Daoy (cell line): Measurements from ENCODE around the gene SGCD. TPM values are rescaled to one million over a fixed set of nuclear protein-coding genes. Genes with fewer than 3 reads are reported as not detected.
A peak's percentile ranks its signal among the peaks of the same experiment; 100 is the strongest.

Source experiments
- DNase-seq: peaks from one replicate; pipeline ENCODE4 v3.0.0-alpha.2; 2015; ENCODE audit warnings: low read depth
- total RNA-seq: library from RNA; depleted of rRNA; stranded (reverse); fragments of >200 nt; shearing (Covaris generic); gene quantifications from 2 replicates; pipeline ENCODE4 v1.2.3, GENCODE V29; 2014

Gene SGCD
- total RNA-seq, 1 experiment from 2014 or later = 1.4 TPM

GRCh38 chr5:156400231-156400986 lies 73.4 kb downstream of the SGCD start:
- no peak for DNase-seq

GRCh38 chr5:156401804-156402203 lies 74.8 kb downstream of the SGCD start:
- DNase-seq = no peak

GRCh38 chr5:156402387-156402921 lies 75.5 kb downstream of the SGCD start:
- DNase-seq = peak; percentile 94

GRCh38 chr5:156405988-156406387 lies 79.0 kb downstream of the SGCD start:
- DNase-seq = no peak

GRCh38 chr5:156407251-156407650 lies 80.3 kb downstream of the SGCD start:
- DNase-seq = no peak

GRCh38 chr5:156409834-156410233 lies 82.9 kb downstream of the SGCD start:
- no peak for DNase-seq

GRCh38 chr5:156411185-156411613 lies 84.2 kb downstream of the SGCD start:
- peak; percentile 51 for DNase-seq

- no peak for DNase-seq
Measured at GRCh38 chr5:156411957-156412356, 85.0 kb downstream of the SGCD start.

- DNase-seq = peak; percentile 15
Measured at GRCh38 chr5:156414391-156414790, 87.4 kb downstream of the SGCD start.

GRCh38 chr5:156419661-156420060 lies 92.7 kb downstream of the SGCD start:
- no peak for DNase-seq

GRCh38 chr5:156420665-156421064 lies 93.7 kb downstream of the SGCD start:
- no peak for DNase-seq

- no peak for DNase-seq
Measured at GRCh38 chr5:156421798-156422197, 94.8 kb downstream of the SGCD start.

GRCh38 chr5:156423597-156423996 lies 96.6 kb downstream of the SGCD start:
- DNase-seq = no peak

GRCh38 chr5:156427315-156427714 lies 100.4 kb downstream of the SGCD start:
- DNase-seq = no peak

GRCh38 chr5:156431956-156432829 lies 105.2 kb downstream of the SGCD start:
- DNase-seq = no peak

GRCh38 chr5:156432830-156433105 lies 105.8 kb downstream of the SGCD start:
- no peak for DNase-seq

GRCh38 chr5:156434471-156434870 lies 107.5 kb downstream of the SGCD start:
- DNase-seq = no peak

- DNase-seq = no peak
Measured at GRCh38 chr5:156435101-156435500, 108.1 kb downstream of the SGCD start.

- DNase-seq = no peak
Measured at GRCh38 chr5:156438076-156438475, 111.1 kb downstream of the SGCD start.

- DNase-seq = no peak
Measured at GRCh38 chr5:156444753-156445291, 117.9 kb downstream of the SGCD start.

- DNase-seq = no peak
Measured at GRCh38 chr5:156446526-156446925, 119.6 kb downstream of the SGCD start.

GRCh38 chr5:156450778-156451177 lies 123.8 kb downstream of the SGCD start:
- no peak for DNase-seq

- DNase-seq = no peak
Measured at GRCh38 chr5:156451505-156451904, 124.5 kb downstream of the SGCD start.
